Measurements from ENCODE around the gene TMEM255A.

DNA sequence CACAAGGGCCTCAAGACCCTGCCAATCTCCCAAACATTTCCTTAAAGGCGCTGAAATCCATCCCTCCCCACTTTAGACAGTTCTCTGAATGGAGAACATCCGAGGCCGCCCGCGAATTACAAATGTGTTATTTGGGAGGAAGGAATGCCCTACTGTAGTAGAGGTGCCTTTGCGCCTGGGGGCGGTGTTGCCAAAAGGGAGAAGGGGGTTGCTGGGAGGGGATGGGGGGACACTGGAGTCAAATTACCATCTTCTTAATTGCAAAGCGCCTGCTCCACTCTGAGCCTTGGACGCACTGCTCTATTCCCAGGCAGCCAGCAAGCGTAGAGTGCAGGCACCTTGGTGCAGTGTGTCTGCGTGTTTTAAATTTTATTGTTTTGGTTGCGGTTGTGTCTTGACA is 2.7 kb downstream of the TMEM255A start:
- TF ChIP-seq, protein P1, sequence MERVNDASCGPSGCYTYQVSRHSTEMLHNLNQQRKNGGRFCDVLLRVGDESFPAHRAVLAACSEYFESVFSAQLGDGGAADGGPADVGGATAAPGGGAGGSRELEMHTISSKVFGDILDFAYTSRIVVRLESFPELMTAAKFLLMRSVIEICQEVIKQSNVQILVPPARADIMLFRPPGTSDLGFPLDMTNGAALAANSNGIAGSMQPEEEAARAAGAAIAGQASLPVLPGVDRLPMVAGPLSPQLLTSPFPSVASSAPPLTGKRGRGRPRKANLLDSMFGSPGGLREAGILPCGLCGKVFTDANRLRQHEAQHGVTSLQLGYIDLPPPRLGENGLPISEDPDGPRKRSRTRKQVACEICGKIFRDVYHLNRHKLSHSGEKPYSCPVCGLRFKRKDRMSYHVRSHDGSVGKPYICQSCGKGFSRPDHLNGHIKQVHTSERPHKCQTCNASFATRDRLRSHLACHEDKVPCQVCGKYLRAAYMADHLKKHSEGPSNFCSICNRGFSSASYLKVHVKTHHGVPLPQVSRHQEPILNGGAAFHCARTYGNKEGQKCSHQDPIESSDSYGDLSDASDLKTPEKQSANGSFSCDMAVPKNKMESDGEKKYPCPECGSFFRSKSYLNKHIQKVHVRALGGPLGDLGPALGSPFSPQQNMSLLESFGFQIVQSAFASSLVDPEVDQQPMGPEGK (CRISPR knock-in tag; IDR thresholded peaks at IDR 0.05) = no peak
- TF ChIP-seq MIER3 (CRISPR knock-in tag; IDR thresholded peaks at IDR 0.05; ENCODE audit: borderline replicate concordance) = no peak
- TF ChIP-seq AGO1 (IDR thresholded peaks at IDR 0.05; ENCODE audit: low read depth, low read length, poor library complexity, severe bottlenecking) = no peak
- no peak for TF ChIP-seq RXRA (CRISPR knock-in tag; IDR thresholded peaks at IDR 0.05)
- TF ChIP-seq ZIK1 (CRISPR knock-in tag; IDR thresholded peaks at IDR 0.05; ENCODE audit: borderline replicate concordance, low read depth) = no peak
- TF ChIP-seq POLR2A (IDR thresholded peaks at IDR 0.05; ENCODE audit: insufficient read depth in 1 of 2, low read depth in 2 of 2, low read length in 2 of 2) = no peak
- no peak for TF ChIP-seq TAF1 (CRISPR knock-in tag; IDR thresholded peaks at IDR 0.05)
- no peak for TF ChIP-seq ATF7-NPFF (CRISPR knock-in tag; IDR thresholded peaks at IDR 0.05; ENCODE audit: low read depth)
- TF ChIP-seq ZBTB7B (CRISPR knock-in tag; IDR thresholded peaks at IDR 0.05) = no peak
- TF ChIP-seq, protein P2, sequence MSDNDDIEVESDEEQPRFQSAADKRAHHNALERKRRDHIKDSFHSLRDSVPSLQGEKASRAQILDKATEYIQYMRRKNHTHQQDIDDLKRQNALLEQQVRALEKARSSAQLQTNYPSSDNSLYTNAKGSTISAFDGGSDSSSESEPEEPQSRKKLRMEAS (IDR thresholded peaks at IDR 0.05) = no peak
- TF ChIP-seq THAP7 (CRISPR knock-in tag; IDR thresholded peaks at IDR 0.05) = no peak
- no peak for TF ChIP-seq ESRRA (CRISPR knock-in tag; IDR thresholded peaks at IDR 0.05; ENCODE audit: low read depth)
